B cell (primary cell): ENCODE results near the gene MREG. TPM values are rescaled to one million over a fixed set of nuclear protein-coding genes. Genes with fewer than 3 reads are reported as not detected.

Experiments used
- ATAC-seq: fragments of 200-7000 bp; cut with Tn5 transposase; one replicate; pipeline ENCODE4 v1.10.0; 2021; ENCODE audit warnings: low read depth, mild to moderate bottlenecking, moderate number of reproducible peaks, moderate library complexity
- CTCF ChIA-PET: fragments of 350-600 bp; sonication (Branson Sonifier 250); formaldehyde crosslinking; loops from one replicate; lab custom pipeline; 2021; ENCODE audit warnings: antibody characterized with exemption, inconsistent platforms; lab: Charles Lee
- POLR2A ChIA-PET: fragments of 350-600 bp; sonication (Branson Sonifier 250); formaldehyde crosslinking; loops from one replicate; lab custom pipeline; 2021; ENCODE audit warnings: antibody characterized with exemption; lab: Charles Lee
- DNase-seq: peaks from one replicate; pipeline ENCODE4 v3.0.0; 2013
- H2AFZ ChIP-seq: 2 replicates; pipeline ENCODE4 v1.6.1; 2012; ENCODE audit warnings: mild to moderate bottlenecking, low read depth, low read length; ENCODE audit not compliant: insufficient read depth, poor library complexity, severe bottlenecking
- H3K27ac ChIP-seq, 2 donors: 1 replicate in 1 of 2; 2 replicates in 1 of 2; pipeline ENCODE4 v1.5.1; 2012 to 2013; ENCODE audit warnings: low read length in 2 of 2, mild to moderate bottlenecking in 2 of 2, moderate library complexity in 1 of 2
- H3K27me3 ChIP-seq, 4 experiments: fragments of 200-600 bp in 1 of 4; sonication (generic) in 1 of 4; replicated peaks in 1 of 4; 1 replicate in 2 of 4; 2 replicates in 2 of 4; pipeline versions ENCODE4 v1.6.1 to v1.7.0; 2013 to 2016; ENCODE audit warnings: low read length in 3 of 4, mild to moderate bottlenecking in 2 of 4, mixed read lengths in 1 of 4, moderate library complexity in 1 of 4; ENCODE audit not compliant: insufficient read depth in 4 of 4, control insufficient read depth in 3 of 4; ENCODE audit errors: control extremely low read depth in 1 of 4
- H3K36me3 ChIP-seq, 2 experiments: replicated peaks in 1 of 2; 1 replicate in 1 of 2; 2 replicates in 1 of 2; pipeline versions ENCODE4 v1.6.1 to v1.7.1; 2013; ENCODE audit warnings: low read length in 1 of 2; ENCODE audit not compliant: insufficient read depth in 2 of 2, control insufficient read depth in 1 of 2; ENCODE audit errors: control extremely low read depth in 1 of 2, extremely low read depth in 1 of 2
- H3K4me1 ChIP-seq, 2 donors: fragments of 200-600 bp in 1 of 2; sonication (generic) in 1 of 2; 1 replicate in 1 of 2; 2 replicates in 1 of 2; pipeline versions ENCODE4 v1.5.1 to v1.6.1; 2013 to 2017; ENCODE audit warnings: low read length in 2 of 2; ENCODE audit not compliant: control insufficient read depth in 2 of 2, insufficient read depth in 2 of 2
- H3K4me2 ChIP-seq: replicated peaks from 2 replicates; pipeline ENCODE3; 2012; ENCODE audit warnings: mild to moderate bottlenecking, low read depth, low read length; ENCODE audit not compliant: poor library complexity, severe bottlenecking
- H3K4me3 ChIP-seq, 5 experiments: fragments of 200-600 bp in 1 of 5; sonication (generic) in 1 of 5; 1 replicate in 3 of 5; 2 replicates in 2 of 5; pipeline versions ENCODE4 v1.5.1 to v1.7.0; 2011 to 2016; ENCODE audit warnings: low read length in 4 of 5, mild to moderate bottlenecking in 4 of 5, low read depth in 2 of 5, control low read depth in 1 of 5, moderate library complexity in 1 of 5; ENCODE audit not compliant: insufficient read depth in 1 of 5; ENCODE audit errors: control extremely low read depth in 1 of 5, extremely low read depth in 1 of 5
- H3K79me2 ChIP-seq: fragments of 200-600 bp; sonication (generic); one replicate; pipeline ENCODE4 v1.6.0; 2016; ENCODE audit warnings: low read length; ENCODE audit not compliant: control insufficient read depth, insufficient read depth
- H3K9ac ChIP-seq: fragments of 200-600 bp; sonication (generic); 2 replicates; pipeline ENCODE4 v1.6.1; 2017; ENCODE audit warnings: mild to moderate bottlenecking, low read length, moderate library complexity
- H3K9me3 ChIP-seq, 3 donors: one replicate each; pipeline versions ENCODE4 v1.6.1 to v1.7.1; 2013; ENCODE audit warnings: low read length in 2 of 3; ENCODE audit not compliant: control insufficient read depth in 2 of 3, insufficient read depth in 1 of 3; ENCODE audit errors: control extremely low read depth in 1 of 3
- H4K20me1 ChIP-seq: 2 replicates; pipeline ENCODE4 v1.6.0; 2012; ENCODE audit warnings: mild to moderate bottlenecking, low read length; ENCODE audit not compliant: insufficient read depth, control insufficient read depth, poor library complexity, severe bottlenecking
- H3K27ac Mint-ChIP-seq: one replicate; pipeline ENCODE4 v1.8.0; 2021; ENCODE audit warnings: mixed read lengths
- H3K27me3 Mint-ChIP-seq: one replicate; pipeline ENCODE4 v1.8.0; 2021; ENCODE audit warnings: mixed read lengths
- H3K4me1 Mint-ChIP-seq: one replicate; pipeline ENCODE4 v1.8.0; 2021; ENCODE audit warnings: mixed read lengths
- H3K4me3 Mint-ChIP-seq: one replicate; pipeline ENCODE4 v1.8.0; 2021; ENCODE audit warnings: mixed read lengths
- H3K9me3 Mint-ChIP-seq: one replicate; pipeline ENCODE4 v1.8.0; 2022; ENCODE audit warnings: mixed read lengths; ENCODE audit not compliant: insufficient read depth
- EZH2 ChIP-seq: IDR thresholded peaks from 2 replicates; pipeline ENCODE4 v1.6.1; 2012; ENCODE audit warnings: borderline replicate concordance, low read depth, mild to moderate bottlenecking, moderate library complexity, low read length; ENCODE audit not compliant: insufficient read depth, poor library complexity, severe bottlenecking
- WGBS: methylation state at CpG from one replicate; pipeline ENCODE4 v1.1.5; 2013; ENCODE audit warnings: missing lambda C conversion rate; ENCODE audit not compliant: insufficient coverage; 5-methylcytosine and 5-hydroxymethylcytosine counted together
- intact Hi-C: fragments of 100-400 bp; cut with micrococcal nuclease; formaldehyde crosslinking; loops from one replicate; pipeline ENCODE4 v1.10.0; 2022
- polyA plus RNA-seq: library from polyadenylated mRNA; depleted of rRNA; stranded (reverse); fragments of >200 nt; gene quantifications from 2 replicates; pipeline ENCODE4 v1.2.3, GENCODE V29; 2012
- total RNA-seq, 2 donors: library from RNA; stranded (reverse); fragments of 120-200 nt in 1 of 2; gene quantifications; 1 replicate in 1 of 2; 2 replicates in 1 of 2; pipeline versions ENCODE4 v1.2.3 to v1.2.4, GENCODE V29; 2013 to 2022
- TF ChIP-seq, protein P1 (sequence below): fragments of 200-600 bp; IDR thresholded peaks from one replicate; pipeline ENCODE4 v1.8.0; 2022; ENCODE audit warnings: antibody characterized with exemption, mild to moderate bottlenecking

The MREG gene
- total and polyA plus RNA-seq, 2 donors (not counting 1 experiment from before 2014, with no cell fraction given) = 2.1 to 5.7 TPM

DNA sequence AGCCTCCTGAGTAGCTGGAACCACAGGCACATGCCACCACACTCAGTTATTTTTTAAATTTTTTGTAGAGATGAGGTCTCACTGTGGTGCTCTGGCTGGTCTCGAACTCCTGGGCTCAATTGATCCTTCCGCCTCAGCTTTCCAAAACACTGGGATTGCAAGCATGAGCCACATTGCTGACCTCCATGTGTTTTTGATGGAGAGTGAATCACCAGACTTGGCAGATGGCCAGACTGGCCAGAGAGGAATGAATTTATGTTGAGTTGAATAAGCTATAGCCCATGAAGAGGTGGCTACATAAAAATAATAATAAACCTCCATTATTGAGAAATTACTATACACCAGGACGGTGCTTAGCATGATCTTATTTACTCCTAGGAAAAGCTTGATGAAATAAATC, 91.5 kb downstream of the MREG start:
- no peaks in the 10 kb centered on the region for H3K36me3 ChIP-seq
- POLR2A ChIA-PET = no interaction called here
- ATAC-seq = no peak
- no peaks in the 10 kb centered on the region for H4K20me1 ChIP-seq
- CTCF ChIA-PET = interaction anchor here (4.4 kb wide), 1 partner anchor 468 kb away, joined by 28 read pairs; no protein-coding TSS in a partner anchor
- H3K4me3 ChIP-seq = no peak overlapping the region
- H3K4me2 ChIP-seq = no peak overlapping the region
- DNase-seq = no peak
- H3K79me2 ChIP-seq = no peaks in the 10 kb centered on the region
- H3K4me1 ChIP-seq = no peaks in the 10 kb centered on the region
- TF ChIP-seq EZH2 = no peak
- TF ChIP-seq, protein P1, sequence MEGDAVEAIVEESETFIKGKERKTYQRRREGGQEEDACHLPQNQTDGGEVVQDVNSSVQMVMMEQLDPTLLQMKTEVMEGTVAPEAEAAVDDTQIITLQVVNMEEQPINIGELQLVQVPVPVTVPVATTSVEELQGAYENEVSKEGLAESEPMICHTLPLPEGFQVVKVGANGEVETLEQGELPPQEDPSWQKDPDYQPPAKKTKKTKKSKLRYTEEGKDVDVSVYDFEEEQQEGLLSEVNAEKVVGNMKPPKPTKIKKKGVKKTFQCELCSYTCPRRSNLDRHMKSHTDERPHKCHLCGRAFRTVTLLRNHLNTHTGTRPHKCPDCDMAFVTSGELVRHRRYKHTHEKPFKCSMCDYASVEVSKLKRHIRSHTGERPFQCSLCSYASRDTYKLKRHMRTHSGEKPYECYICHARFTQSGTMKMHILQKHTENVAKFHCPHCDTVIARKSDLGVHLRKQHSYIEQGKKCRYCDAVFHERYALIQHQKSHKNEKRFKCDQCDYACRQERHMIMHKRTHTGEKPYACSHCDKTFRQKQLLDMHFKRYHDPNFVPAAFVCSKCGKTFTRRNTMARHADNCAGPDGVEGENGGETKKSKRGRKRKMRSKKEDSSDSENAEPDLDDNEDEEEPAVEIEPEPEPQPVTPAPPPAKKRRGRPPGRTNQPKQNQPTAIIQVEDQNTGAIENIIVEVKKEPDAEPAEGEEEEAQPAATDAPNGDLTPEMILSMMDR = no peak
- Mint-ChIP-seq H3K4me3 (no peak overlapping the region), H3K9me3 (no peaks in the 10 kb centered on the region), H3K4me1 (no peaks in the 10 kb centered on the region), H3K27me3 (peaks cover 21% of the 10 kb centered on the region), H3K27ac (no peak overlapping the region)
- intact Hi-C loops = loop anchor here (2.0 to 5.0 kb wide), 2 partner anchors 651 to 1610 kb away; no protein-coding TSS in a partner anchor
- no peak overlapping the region for H3K27ac ChIP-seq
- H3K27me3 ChIP-seq = no peaks in the 10 kb centered on the region
- no peak overlapping the region for H2AFZ ChIP-seq
- H3K9me3 ChIP-seq = no peaks in the 10 kb centered on the region
- no peak overlapping the region for H3K9ac ChIP-seq
- WGBS = 100% methylated on average over 1 of the region's 3 CpGs

GRCh38 chr2:215920244-215921100, 92.9 kb downstream of the MREG start:
- Mint-ChIP-seq H3K9me3 (no peaks in the 10 kb centered on the region), H3K4me3 (no peak overlapping the region), H3K4me1 (no peaks in the 10 kb centered on the region), H3K27ac (no peak overlapping the region), H3K27me3 (peaks cover 23% of the 10 kb centered on the region)
- no peaks in the 10 kb centered on the region for H3K79me2 ChIP-seq
- H2AFZ ChIP-seq = no peak overlapping the region
- no peak overlapping the region for H3K27ac ChIP-seq
- no peaks in the 10 kb centered on the region for H3K4me1 ChIP-seq
- DNase-seq = peak; percentile 70
- no peak overlapping the region for H3K9ac ChIP-seq
- no peaks in the 10 kb centered on the region for H3K9me3 ChIP-seq
- no peaks in the 10 kb centered on the region for H4K20me1 ChIP-seq
- ChIA-PET CTCF (interaction anchor here (0.9 to 4.4 kb wide), 4 partner anchors 10 to 467 kb away, joined by 3 to 28 read pairs (median 8); no protein-coding TSS in a partner anchor), POLR2A (no interaction called here)
- TF ChIP-seq EZH2 = no peak
- TF ChIP-seq, protein P1 = peak; percentile 88
- H3K36me3 ChIP-seq = no peaks in the 10 kb centered on the region
- peak; percentile 56 for ATAC-seq
- 0% methylated on average over 5 of the region's 8 CpGs for WGBS
- H3K27me3 ChIP-seq = no peaks in the 10 kb centered on the region
- intact Hi-C loops = loop anchor here (1.0 to 5.0 kb wide), 3 partner anchors 466 to 1608 kb away; no protein-coding TSS in a partner anchor
- no peak overlapping the region for H3K4me2 ChIP-seq
- no peak overlapping the region for H3K4me3 ChIP-seq
